Activated naive CD4-positive, alpha-beta T cell treated with anti-CD3 and anti-CD28 coated beads, Interleukin-2, amount 50 U/mL, for 24 hours (primary cell): ENCODE measurements around the gene DTNBP1.
"Not testable (repeated sequence)": the region's sequence is repeated elsewhere in the genome, so short reads cannot be mapped to it uniquely, and the experiment has no call there.

Experiments used
- H3K27ac Mint-ChIP-seq: one replicate; pipeline ENCODE4 v1.8.0; 2021; ENCODE audit warnings: mild to moderate bottlenecking, mixed read lengths
- H3K27me3 Mint-ChIP-seq: one replicate; pipeline ENCODE4 v1.8.0; 2021; ENCODE audit warnings: mixed read lengths
- H3K36me3 Mint-ChIP-seq: one replicate; pipeline ENCODE4 v1.8.0; 2021; ENCODE audit warnings: mixed read lengths
- H3K4me1 Mint-ChIP-seq: one replicate; pipeline ENCODE4 v1.8.0; 2021; ENCODE audit warnings: mixed read lengths
- H3K4me3 Mint-ChIP-seq: one replicate; pipeline ENCODE4 v1.8.0; 2021; ENCODE audit warnings: mild to moderate bottlenecking, mixed read lengths
- H3K9me3 Mint-ChIP-seq: one replicate; pipeline ENCODE4 v1.8.0; 2021; ENCODE audit warnings: mixed read lengths

DTNBP1 gene

DNA sequence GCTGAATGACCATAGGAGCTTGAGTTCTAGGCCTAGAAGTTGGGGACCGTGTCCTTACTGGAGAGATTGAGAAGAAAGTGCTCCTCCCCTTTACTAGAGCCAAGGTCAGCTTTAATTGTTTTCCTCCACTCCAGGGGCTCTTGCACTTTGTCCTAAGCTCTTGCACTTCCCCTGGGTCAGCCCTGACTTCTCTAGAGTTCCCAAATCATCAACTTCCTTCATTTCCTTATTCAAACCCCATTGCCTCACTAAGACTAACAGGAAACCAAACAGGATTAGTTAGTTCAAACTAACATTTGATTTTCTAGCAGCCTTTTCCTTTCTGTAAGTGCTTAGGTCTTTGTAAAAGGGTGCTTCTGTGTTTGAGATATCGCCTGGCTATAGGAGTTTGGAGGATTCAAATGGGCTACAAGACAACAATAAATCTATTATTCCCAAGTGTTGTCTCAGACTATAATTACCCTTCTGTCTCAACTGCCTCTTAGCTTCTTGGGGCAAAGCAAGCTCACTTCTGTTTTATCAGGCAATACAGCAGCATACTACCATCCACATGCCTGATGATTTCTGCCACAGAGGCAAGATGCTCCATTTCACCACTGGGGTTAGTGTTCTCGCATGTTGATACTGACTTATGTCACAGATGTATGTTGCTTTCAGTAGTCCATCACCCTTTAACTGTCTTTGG lies 12.8 kb upstream of the DTNBP1 start:
- Mint-ChIP-seq H3K36me3 (no peaks in the 10 kb centered on the region), H3K27me3 (peaks cover 3% of the 10 kb centered on the region), H3K4me1 (no peaks in the 10 kb centered on the region), H3K4me3 (no peak overlapping the region), H3K9me3 (no peaks in the 10 kb centered on the region), H3K27ac (no peak overlapping the region)

DNA sequence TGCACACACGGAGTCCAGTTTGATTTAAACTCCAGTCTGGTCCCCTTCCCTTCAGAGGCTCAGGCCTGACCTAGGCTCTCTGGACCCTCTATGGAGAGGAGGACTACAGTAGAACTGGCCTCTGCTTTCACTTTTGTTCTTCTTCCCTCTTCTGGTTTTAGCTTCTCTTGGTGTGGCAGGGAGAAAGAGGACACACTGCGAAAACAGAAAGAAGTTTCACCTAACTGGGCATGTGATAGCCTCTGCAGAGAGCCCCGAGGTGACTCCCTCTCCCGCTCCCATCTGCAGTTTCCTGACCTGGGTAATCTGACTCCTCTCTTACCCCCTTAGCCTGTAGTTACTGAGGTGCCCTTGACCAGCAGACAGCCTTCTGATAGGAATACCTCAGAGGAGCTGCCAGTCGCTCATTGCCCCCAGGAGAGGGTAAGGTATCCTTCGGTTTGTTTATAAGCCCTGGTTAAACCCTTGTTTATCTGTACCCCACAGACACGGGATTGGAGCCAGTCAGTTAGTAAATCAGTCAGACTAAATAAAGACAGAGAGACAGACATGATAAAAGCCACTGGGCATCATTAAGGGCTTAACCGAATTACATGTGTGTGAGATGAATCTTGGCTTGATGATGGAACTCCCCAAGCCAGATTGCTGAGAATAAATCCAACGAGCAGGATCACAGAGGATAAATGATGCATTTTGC lies 12.0 kb upstream of the DTNBP1 start:
- no peaks in the 10 kb centered on the region for H3K36me3 Mint-ChIP-seq
- no peaks in the 10 kb centered on the region for H3K4me1 Mint-ChIP-seq
- H3K4me3 Mint-ChIP-seq: no peak overlapping the region
- no peak overlapping the region for H3K27ac Mint-ChIP-seq
- no peaks in the 10 kb centered on the region for H3K9me3 Mint-ChIP-seq
- H3K27me3 Mint-ChIP-seq: peaks cover 3% of the 10 kb centered on the region

DNA sequence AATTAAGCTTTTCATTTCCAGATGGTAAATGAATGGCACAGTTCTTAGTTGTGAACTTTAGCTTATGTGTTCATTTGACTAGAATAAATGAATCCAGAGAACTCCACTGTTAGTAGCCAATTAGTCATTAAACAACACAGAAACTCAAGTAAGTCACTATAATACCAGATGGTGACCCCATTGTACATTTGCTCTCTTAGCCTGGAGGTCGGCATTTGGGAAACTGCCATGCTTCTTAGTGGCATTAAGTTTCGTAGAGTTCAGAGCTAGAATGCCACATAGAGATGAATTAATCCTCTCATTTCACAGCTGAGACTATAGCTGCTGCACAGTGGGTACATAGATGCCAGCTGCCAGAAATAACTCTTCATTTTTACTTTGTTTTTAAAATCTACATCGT lies 10.8 kb upstream of the DTNBP1 start:
- Mint-ChIP-seq H3K27me3 (peaks cover 3% of the 10 kb centered on the region), H3K4me3 (no peak overlapping the region), H3K27ac (no peak overlapping the region), H3K36me3 (no peaks in the 10 kb centered on the region), H3K4me1 (no peaks in the 10 kb centered on the region), H3K9me3 (no peaks in the 10 kb centered on the region)

DNA sequence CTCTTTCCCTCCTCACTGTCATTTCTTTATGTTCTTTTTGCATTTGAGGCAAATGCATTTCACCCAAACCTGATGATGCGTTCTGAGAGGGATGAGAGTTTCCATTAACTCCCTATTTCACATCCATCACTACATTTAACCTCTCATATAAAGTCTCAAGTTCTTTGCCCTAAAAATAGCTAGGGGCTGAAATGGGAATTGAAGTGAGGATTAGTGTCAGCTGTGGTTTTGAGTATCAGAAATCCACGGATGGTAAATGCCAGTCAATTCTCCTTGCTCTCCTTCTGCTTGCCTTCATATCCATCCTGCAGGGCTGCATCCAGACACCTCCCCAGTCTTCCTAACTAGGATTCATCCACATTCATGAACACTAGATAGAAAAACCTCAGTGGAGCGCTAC lies 10.0 kb upstream of the DTNBP1 start:
- no peaks in the 10 kb centered on the region for H3K4me1 Mint-ChIP-seq
- H3K9me3 Mint-ChIP-seq: no peaks in the 10 kb centered on the region
- no peak overlapping the region for H3K27ac Mint-ChIP-seq
- no peak overlapping the region for H3K4me3 Mint-ChIP-seq
- no peaks in the 10 kb centered on the region for H3K36me3 Mint-ChIP-seq
- peaks cover 3% of the 10 kb centered on the region for H3K27me3 Mint-ChIP-seq

DNA sequence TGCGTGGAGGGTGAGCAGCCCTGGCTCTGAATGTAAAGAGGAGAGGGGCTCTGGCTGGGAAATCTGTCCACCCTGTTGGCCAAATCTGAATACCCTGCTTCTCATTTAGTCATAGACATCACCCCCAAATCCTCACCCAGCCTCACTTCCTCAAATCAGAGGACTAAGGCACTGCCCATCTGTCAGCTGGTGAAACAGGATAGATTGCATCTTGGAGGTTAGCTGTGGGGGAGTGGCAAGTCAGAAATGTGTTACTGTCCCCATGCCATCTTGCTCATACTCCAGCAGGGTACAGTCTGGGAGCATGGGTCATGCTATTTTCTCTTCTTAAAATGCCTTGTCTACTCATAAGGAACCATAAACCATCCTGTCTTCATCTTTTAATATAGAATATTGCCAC lies 9.5 kb upstream of the DTNBP1 start:
- no peaks in the 10 kb centered on the region for H3K36me3 Mint-ChIP-seq
- no peak overlapping the region for H3K27ac Mint-ChIP-seq
- peaks cover 3% of the 10 kb centered on the region for H3K27me3 Mint-ChIP-seq
- no peaks in the 10 kb centered on the region for H3K9me3 Mint-ChIP-seq
- H3K4me1 Mint-ChIP-seq: no peaks in the 10 kb centered on the region
- H3K4me3 Mint-ChIP-seq: no peak overlapping the region

DNA sequence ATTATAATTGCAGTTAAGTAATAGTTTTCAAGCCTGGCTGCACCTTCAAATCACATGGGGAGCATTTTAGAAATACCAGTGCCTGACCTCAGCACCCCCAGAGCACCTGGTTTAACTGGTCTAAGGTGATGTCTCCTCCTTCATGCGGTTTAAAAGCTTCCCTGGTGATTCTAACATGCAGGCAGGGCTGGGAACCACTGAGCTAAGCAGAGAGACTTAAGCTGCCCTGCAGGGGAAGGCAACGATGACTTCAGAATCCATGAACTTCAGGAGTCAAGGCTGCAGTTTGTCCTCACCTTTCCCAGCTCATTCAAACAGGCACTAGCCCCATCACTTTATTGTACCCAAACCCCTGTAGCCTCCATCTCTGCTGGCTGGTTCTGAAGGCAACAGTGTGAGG lies 6.1 kb upstream of the DTNBP1 start:
- Mint-ChIP-seq H3K9me3 (no peaks in the 10 kb centered on the region), H3K27ac (no peak overlapping the region), H3K4me1 (peaks cover under 1% of the 10 kb centered on the region), H3K4me3 (no peak overlapping the region), H3K27me3 (no peaks in the 10 kb centered on the region), H3K36me3 (no peaks in the 10 kb centered on the region)

DNA sequence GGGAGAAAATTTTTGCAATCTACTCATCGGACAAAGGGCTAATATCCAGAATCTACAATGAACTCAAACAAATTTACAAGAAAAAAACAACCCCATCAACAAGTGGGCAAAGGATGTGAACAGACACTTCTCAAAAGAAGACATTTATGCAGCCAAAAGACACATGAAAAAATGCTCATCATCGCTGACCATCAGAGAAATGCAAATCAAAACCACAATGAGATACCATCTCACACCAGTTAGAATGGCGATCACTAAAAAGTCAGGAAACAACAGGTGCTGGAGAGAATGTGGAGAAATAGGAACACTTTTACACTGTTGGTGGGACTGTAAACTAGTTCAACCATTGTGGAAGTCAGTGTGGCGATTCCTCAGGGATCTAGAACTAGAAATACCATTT lies 4.1 kb upstream of the DTNBP1 start:
- not testable (repeated sequence) for H3K4me1 Mint-ChIP-seq, H3K27me3 Mint-ChIP-seq, H3K9me3 Mint-ChIP-seq, H3K36me3 Mint-ChIP-seq, H3K27ac Mint-ChIP-seq, H3K4me3 Mint-ChIP-seq

DNA sequence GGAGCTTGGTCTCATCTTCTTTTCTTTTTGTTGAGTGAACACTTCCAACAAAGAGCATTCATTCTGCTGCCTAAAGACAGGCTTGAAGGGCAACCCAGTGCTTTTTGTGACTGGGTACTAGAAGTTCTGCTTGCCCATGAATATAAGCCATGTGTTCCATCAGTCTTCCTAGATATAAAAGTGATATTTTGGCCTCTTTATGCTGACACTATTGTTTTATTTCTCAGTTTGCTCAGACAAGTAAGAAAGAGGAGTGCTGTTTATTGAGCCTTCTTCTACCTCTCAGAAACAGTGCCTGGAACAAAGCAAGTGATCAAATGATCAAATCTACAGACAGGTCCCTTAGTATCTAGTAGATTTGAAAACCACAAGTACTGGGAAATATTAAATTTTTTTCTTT lies 2.4 kb upstream of the DTNBP1 start:
- Mint-ChIP-seq H3K27me3 (no peaks in the 10 kb centered on the region), H3K27ac (no peak overlapping the region), H3K36me3 (peaks cover under 1% of the 10 kb centered on the region), H3K9me3 (no peaks in the 10 kb centered on the region), H3K4me3 (no peak overlapping the region), H3K4me1 (peaks cover 14% of the 10 kb centered on the region)

DNA sequence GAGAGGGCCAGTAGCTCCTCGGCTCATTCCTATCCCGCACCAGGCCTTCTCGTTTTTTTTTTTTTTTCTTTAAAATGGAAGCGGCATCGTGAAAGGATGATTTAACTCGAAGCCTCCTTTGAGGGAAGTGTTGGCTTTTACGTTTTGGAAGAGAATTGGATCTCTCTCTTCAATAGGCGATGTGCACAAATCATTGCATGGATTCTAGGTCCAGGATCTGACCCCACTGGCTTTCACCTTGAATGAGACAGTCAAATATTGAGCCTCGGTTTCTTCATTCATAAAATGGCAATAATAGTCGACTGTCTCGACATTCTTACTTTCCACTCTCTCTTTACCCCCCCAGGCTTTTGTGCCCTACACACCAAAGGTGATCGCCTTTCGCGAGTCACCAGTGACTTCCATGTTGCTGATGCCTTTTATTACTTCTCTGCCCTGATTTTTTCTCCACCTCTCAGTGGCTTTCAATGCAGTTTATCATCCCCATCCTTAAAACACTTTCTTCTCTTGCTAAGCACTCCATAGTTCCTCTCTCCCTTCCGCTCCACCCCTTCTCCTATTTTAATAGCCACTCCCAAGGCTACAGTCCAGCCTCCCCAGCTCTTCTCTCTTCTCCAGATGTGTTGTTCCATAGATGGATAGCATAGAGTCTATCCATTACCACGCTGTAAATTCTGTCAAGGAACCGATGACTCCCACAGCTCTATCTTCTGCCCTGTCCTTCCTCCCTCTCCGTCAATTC lies 473 bp upstream of the DTNBP1 start:
- H3K36me3 Mint-ChIP-seq: peaks cover 2% of the 10 kb centered on the region
- H3K27ac Mint-ChIP-seq: peak overlapping the region; percentile 31
- peaks cover 25% of the 10 kb centered on the region for H3K4me1 Mint-ChIP-seq
- H3K4me3 Mint-ChIP-seq: peak overlapping the region; percentile 87
- H3K9me3 Mint-ChIP-seq: no peaks in the 10 kb centered on the region
- no peaks in the 10 kb centered on the region for H3K27me3 Mint-ChIP-seq

DNA sequence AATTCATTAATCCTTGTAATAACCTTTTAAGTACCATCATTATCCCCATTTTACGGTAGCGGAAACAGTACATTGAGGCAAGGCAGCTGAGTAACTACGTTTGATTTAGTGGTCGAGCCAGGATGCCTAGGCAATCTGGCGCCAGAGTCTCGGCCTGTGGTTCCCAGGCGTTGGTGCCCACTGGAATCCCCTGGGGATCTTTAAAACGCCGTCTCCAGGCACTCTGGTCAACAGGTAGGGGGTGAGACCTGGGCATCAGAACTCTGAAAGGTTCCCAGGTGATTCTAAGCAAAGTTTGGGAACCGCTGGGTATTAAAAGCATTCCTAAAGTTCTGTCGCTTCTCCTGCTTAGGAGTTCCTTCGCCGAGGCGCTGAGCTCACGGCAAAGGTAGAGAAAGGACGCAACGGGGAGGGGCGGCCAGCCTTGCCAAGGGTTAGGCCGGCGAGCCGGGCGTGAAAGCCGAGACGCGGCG lies 939 bp downstream of the DTNBP1 start:
- Mint-ChIP-seq H3K27me3 (no peaks in the 10 kb centered on the region), H3K36me3 (peaks cover 2% of the 10 kb centered on the region), H3K9me3 (no peaks in the 10 kb centered on the region), H3K4me1 (peaks cover 38% of the 10 kb centered on the region), H3K4me3 (peak overlapping the region; percentile 78), H3K27ac (no peak overlapping the region)

DNA sequence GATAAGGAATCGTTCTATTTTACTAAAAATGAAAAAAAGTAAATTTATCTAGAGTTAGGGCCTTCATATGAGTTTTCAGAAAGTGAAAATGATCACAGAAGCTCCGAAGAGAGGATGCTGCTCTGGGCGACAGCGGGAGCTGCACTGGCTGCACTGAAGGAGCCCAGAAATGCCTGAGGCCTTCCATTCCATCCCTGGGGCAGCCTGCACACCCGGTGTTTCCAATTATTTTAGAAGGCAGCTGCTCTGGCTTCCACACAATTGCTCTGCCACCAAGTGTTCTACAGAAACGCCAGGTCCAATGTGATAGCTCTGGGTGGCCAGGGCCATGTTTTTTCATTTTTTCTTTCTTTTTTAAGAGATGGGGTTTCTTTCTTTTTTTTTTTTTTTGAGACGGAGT lies 3.6 kb downstream of the DTNBP1 start:
- no peaks in the 10 kb centered on the region for H3K27me3 Mint-ChIP-seq
- peaks cover 4% of the 10 kb centered on the region for H3K36me3 Mint-ChIP-seq
- no peaks in the 10 kb centered on the region for H3K9me3 Mint-ChIP-seq
- H3K4me1 Mint-ChIP-seq: peaks cover 46% of the 10 kb centered on the region
- H3K27ac Mint-ChIP-seq: no peak overlapping the region
- no peak overlapping the region for H3K4me3 Mint-ChIP-seq

DNA sequence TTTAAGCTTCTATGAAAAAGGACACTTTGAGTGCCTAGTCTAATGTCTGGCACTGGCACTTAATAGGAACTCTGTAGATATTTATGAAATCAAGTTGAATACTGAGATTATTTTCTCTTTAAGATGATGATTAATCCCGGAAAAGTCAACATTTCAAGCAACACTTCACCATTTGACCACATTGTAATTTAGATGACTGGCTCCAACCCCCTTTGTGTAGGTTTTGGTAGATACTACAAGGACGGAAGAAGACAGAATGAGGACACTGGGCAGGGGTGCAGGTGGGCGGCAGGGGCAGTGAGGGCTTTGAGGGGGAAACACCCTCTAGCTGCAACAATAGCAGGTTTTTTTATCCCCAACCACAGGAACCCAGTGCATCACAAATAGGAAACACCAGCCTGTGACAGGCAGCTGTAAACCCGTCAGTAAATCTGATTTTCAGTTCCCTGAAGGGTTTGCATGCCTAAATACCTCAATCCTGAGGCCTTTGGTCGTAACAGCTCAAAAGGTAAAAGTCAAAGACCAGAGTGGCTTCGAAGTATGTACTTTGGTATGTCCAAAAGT lies 4.6 kb downstream of the DTNBP1 start:
- Mint-ChIP-seq H3K27me3 (no peaks in the 10 kb centered on the region), H3K27ac (peak overlapping the region; percentile 66), H3K36me3 (peaks cover 4% of the 10 kb centered on the region), H3K4me1 (peaks cover 45% of the 10 kb centered on the region), H3K4me3 (no peak overlapping the region), H3K9me3 (no peaks in the 10 kb centered on the region)

DNA sequence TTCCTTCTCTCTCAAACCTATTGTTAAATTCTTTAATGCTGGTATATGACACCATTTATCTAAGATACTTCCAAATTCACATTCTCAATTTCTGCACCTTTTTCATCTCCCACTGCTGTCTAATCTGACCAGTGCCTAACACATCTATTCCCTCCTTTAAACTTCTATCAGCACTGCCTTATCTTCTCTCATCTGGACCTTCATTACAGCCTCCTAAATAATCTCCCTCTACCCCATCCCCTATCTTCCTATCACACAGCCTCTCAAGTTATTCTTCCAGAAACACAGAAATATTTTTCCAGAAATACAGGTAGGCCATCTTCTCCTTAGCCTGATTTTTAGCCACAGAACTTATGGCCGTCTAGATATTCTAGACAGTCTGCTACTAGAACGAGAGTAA lies 5.5 kb downstream of the DTNBP1 start:
- Mint-ChIP-seq H3K36me3 (peaks cover 4% of the 10 kb centered on the region), H3K4me1 (peaks cover 46% of the 10 kb centered on the region), H3K9me3 (no peaks in the 10 kb centered on the region), H3K27me3 (no peaks in the 10 kb centered on the region), H3K27ac (no peak overlapping the region), H3K4me3 (no peak overlapping the region)

DNA sequence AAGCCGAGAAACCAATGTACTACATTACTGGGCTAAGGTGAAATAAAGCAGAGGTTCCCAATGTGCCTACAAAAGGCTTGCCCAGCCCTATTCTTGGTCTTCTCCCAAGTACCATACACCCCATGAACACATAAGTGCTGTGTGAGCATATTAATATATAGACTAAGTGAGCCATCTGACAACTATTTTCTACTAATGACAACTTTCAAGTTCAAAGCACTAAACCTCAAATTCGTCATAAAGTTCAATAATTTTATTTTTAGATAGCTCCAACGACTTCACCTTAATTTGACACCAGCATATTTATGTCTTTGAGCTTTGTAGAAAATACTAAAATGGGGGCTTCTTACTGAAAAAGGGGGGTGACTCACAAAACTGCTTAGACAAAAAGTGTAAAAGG lies 6.7 kb downstream of the DTNBP1 start:
- H3K27ac Mint-ChIP-seq: no peak overlapping the region
- peaks cover 45% of the 10 kb centered on the region for H3K4me1 Mint-ChIP-seq
- H3K36me3 Mint-ChIP-seq: peaks cover 6% of the 10 kb centered on the region
- H3K4me3 Mint-ChIP-seq: no peak overlapping the region
- H3K27me3 Mint-ChIP-seq: no peaks in the 10 kb centered on the region
- no peaks in the 10 kb centered on the region for H3K9me3 Mint-ChIP-seq

DNA sequence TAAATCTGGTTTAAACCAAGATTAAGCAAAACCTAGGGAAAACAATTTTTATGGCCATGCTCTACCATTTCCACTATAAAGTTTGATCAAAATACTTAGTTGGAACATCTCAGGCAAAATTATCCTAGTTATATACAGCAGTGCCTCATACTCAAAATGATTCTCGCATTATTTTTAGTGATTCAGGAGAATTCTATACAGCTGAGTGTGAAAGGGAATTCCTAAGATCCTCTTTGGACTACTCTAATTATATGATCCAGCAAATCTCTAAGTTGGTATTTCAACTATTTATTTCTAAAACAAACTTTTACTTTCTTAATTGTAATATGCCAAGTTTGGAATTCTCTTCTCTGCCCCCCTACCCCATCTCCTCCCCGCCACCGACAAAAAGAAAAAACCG lies 8.6 kb downstream of the DTNBP1 start:
- no peaks in the 10 kb centered on the region for H3K9me3 Mint-ChIP-seq
- H3K27me3 Mint-ChIP-seq: no peaks in the 10 kb centered on the region
- peaks cover 41% of the 10 kb centered on the region for H3K4me1 Mint-ChIP-seq
- no peak overlapping the region for H3K27ac Mint-ChIP-seq
- peaks cover 12% of the 10 kb centered on the region for H3K36me3 Mint-ChIP-seq
- H3K4me3 Mint-ChIP-seq: no peak overlapping the region

DNA sequence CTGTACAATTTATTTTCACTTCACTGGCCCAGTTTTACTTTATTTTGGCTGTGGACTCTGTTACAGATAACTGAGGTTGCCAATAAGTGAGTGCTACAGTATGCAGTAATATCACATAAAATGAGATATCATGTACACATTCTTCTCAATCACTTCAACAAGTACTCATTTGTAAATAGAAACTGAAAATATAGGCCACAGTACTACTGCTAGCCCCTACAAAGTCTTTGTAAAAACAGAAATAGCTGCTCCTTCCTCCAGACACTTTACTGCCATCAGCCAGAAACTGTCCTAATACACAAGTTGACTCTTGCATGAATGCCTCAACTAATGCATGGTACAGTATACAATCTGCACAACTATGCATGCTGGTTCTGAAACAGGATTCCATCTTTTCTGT lies 9.2 kb downstream of the DTNBP1 start:
- H3K27ac Mint-ChIP-seq: peak overlapping the region; percentile 32
- no peak overlapping the region for H3K4me3 Mint-ChIP-seq
- H3K4me1 Mint-ChIP-seq: peaks cover 36% of the 10 kb centered on the region
- H3K36me3 Mint-ChIP-seq: peaks cover 19% of the 10 kb centered on the region
- H3K27me3 Mint-ChIP-seq: no peaks in the 10 kb centered on the region
- no peaks in the 10 kb centered on the region for H3K9me3 Mint-ChIP-seq
